ENCODE results near the gene MSX2. TPM values are rescaled to one million over a fixed set of nuclear protein-coding genes. Genes with fewer than 3 reads are reported as not detected.
A peak's percentile ranks its signal among the peaks of the same experiment; 100 is the strongest.

The MSX2 gene
- total RNA-seq, 1 donor from 2014 or later = 85.2 TPM

DNA sequence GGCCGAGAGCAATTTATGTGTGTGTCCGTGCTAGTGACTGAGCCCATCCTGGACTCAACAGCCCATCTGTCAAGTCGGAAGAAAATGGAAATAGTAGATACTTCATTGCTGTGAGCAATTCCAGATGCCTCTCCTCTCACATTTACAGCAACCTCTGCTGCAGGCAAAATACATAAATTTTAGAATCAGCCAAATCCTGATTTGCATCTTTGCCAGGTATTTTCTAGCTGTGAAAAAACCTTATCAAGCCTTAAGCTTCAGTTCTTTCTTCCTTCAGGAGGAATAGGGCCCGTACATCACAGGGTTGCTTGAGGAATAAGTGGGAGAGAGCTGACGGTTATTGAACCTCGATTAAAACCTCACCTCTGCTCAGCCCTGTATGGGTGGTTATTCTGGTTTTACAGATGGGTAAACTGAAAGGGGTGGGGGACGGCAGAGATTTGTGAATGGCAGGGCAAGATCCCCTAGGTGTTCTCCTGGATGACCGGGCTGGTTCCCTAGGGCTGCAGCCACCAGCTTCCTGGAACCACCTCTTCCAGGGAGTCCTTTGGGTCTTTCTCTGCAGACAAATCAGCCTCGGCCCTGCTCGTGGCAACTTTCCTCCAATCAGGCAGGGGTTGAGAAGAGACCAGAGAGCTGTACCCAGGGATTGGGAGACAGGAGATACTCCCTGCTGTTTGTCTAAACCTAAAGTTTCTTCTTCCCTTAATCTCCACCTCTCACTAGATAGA lies 5.3 kb upstream of the MSX2 start:
- no peaks in the 10 kb centered on the region for H3K9me3 Mint-ChIP-seq
- no peak overlapping the region for H3K4me3 Mint-ChIP-seq
- peaks cover 74% of the 10 kb centered on the region for H3K4me1 Mint-ChIP-seq
- H3K27ac Mint-ChIP-seq = peak overlapping the region; percentile 92
- DNase-seq (ENCODE audit: low spot score in 2 of 2, unreplicated experiment in 2 of 2) = no peak
- peaks cover 3% of the 10 kb centered on the region for H3K27me3 Mint-ChIP-seq (ENCODE audit: low read depth)
- TF ChIP-seq, protein P1, sequence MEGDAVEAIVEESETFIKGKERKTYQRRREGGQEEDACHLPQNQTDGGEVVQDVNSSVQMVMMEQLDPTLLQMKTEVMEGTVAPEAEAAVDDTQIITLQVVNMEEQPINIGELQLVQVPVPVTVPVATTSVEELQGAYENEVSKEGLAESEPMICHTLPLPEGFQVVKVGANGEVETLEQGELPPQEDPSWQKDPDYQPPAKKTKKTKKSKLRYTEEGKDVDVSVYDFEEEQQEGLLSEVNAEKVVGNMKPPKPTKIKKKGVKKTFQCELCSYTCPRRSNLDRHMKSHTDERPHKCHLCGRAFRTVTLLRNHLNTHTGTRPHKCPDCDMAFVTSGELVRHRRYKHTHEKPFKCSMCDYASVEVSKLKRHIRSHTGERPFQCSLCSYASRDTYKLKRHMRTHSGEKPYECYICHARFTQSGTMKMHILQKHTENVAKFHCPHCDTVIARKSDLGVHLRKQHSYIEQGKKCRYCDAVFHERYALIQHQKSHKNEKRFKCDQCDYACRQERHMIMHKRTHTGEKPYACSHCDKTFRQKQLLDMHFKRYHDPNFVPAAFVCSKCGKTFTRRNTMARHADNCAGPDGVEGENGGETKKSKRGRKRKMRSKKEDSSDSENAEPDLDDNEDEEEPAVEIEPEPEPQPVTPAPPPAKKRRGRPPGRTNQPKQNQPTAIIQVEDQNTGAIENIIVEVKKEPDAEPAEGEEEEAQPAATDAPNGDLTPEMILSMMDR (IDR thresholded peaks at IDR 0.05; ENCODE audit: unreplicated experiment) = no peak
- H3K36me3 Mint-ChIP-seq = no peaks in the 10 kb centered on the region

DNA sequence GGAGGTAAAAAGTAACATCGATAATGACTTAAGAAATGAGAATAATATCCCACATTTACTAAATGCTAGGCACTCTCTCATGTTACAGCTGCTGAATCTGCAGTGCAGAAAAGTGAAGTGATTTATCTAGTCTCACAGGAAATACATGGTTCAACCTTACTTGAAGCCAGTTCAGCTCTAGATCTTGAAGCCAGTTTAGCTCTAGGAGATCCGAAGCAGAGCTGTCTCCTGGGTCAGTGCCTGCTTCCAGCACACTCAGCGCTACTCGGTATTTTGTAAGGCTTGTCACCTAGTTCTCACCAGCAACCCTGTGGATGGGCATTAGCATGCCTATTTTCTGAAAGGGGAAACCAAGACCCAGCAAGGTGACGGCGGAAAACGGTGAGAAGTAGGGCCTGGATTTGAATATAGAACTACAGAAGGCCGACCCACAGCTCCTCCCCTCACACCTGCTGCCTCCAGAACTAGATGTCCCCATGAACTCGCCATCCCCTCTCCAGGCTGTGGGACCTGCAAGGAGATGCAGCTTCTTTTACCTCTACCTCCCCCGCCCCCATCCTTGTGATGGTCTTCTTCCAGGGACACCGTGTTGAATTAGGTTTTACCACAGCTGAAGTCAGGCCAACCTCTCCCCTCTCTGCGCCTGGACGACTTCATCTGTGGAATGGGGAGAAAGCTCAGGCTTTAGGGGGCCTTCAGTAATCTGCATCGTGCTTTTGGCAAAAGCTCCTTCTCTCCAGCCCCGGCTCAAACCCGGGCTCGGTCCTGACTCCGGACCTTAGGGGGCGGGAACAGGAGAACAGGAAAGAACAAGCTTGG lies 4.4 kb upstream of the MSX2 start:
- H3K4me3 Mint-ChIP-seq = peak overlapping the region; percentile 52
- peaks cover 3% of the 10 kb centered on the region for H3K27me3 Mint-ChIP-seq (ENCODE audit: low read depth)
- H3K27ac Mint-ChIP-seq = peak overlapping the region; percentile 92
- TF ChIP-seq, protein P1 (IDR thresholded peaks at IDR 0.05; ENCODE audit: unreplicated experiment) = no peak
- H3K36me3 Mint-ChIP-seq = no peaks in the 10 kb centered on the region
- peaks cover 74% of the 10 kb centered on the region for H3K4me1 Mint-ChIP-seq
- DNase-seq (ENCODE audit: low spot score in 2 of 2, unreplicated experiment in 2 of 2) = no peak
- no peaks in the 10 kb centered on the region for H3K9me3 Mint-ChIP-seq

DNA sequence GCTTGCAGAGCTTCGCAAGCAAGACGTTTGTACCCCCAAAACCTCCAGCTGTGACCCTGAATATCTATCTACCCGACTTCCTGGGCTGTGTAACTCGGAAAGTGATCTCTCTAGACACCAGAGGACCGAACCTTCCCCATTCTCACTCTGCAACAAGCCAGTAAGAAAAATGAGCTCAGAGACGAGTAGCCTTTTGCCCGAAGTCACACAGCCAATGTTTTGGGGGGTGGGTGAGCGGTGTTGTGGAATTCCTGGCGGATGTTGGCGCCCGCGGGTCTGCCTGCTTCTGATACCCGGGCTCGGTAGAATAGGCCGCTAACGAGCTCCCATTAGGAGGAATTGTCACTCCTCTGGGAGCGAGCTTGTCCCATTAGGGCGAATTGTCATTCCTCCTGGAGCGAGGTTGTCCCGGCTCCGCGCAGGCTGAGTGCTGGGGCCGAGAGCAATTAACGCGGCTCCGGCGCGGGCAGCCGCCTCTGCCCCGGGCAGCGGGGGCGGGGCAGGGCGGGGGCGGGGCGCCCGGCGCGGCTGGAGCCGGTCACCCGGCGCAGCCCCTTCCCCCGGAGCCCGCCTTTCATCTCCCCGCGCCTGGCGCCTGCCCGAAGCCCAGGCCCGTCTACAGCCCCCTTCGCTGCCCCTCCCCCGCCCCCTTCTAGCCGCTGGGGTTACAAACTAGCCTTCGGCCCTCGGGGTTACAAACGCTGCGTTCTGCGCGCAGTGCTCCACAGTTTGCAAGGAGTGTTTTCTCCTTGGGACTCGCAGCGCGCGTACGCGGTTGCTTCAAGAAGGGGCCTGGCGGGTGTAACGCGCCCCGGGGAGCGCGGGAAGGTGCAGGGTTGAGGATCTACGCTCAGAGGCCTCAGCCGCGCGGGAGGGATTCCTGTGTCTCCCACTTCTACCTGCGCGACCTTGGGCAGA lies 3.5 kb upstream of the MSX2 start:
- DNase-seq (ENCODE audit: low spot score in 2 of 2, unreplicated experiment in 2 of 2) = peak; percentile 59
- Mint-ChIP-seq H3K9me3 (no peaks in the 10 kb centered on the region), H3K4me1 (peaks cover 72% of the 10 kb centered on the region), H3K36me3 (no peaks in the 10 kb centered on the region), H3K27ac (peak overlapping the region; percentile 95), H3K4me3 (peak overlapping the region; percentile 92), H3K27me3 (ENCODE audit: low read depth) (peaks cover 3% of the 10 kb centered on the region)
- TF ChIP-seq, protein P1 (IDR thresholded peaks at IDR 0.05; ENCODE audit: unreplicated experiment) = no peak

DNA sequence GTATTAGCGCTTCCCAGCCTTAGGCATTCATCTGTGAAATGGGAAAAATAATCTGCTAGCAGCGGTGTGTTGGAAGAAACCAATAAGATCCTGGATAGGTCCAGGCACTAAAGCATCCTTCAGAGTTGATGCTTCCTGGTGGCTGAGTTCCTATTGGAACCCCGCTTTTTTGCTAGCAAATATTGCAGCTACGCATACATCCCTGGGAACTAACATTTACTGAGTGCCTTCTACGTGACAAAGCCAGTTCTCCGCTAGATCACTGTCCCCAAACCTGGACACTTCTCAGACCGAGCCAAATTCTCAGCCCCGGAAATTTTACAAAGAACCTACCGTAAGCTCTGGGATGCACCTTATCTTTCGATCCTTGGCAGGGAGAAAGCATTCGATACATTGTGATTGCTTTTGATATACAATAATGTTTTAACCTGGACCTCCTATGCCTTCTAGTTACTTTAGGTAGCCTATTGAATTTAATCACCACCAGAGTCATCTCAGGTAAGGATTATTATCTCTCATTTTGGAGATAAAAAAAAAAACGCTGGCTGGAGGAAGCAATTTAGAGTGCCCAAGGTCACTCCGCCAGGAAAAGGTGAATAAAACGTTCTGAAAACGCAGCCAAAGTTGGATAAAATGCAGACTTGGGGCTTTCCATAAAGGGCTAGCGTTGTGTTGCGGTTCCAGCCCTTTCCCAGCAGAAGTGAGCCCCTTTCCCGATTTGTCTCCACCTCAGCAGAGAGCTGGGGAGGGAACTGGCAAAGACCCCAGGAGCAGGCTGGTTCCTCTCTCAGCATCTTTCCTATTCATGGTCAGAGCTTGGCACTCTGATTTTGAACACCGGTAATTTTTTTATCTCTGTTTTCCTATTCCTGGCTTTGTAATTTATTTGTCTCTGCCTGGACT lies 2.6 kb upstream of the MSX2 start:
- Mint-ChIP-seq H3K36me3 (no peaks in the 10 kb centered on the region), H3K27me3 (ENCODE audit: low read depth) (peaks cover 3% of the 10 kb centered on the region), H3K9me3 (no peaks in the 10 kb centered on the region), H3K27ac (peak overlapping the region; percentile 95), H3K4me1 (peaks cover 72% of the 10 kb centered on the region), H3K4me3 (peak overlapping the region; percentile 92)
- TF ChIP-seq, protein P1 (IDR thresholded peaks at IDR 0.05; ENCODE audit: unreplicated experiment) = no peak
- DNase-seq (ENCODE audit: low spot score in 2 of 2, unreplicated experiment in 2 of 2) = no peak

Measured in mesothelial cell of epicardium (in vitro differentiated cells).